HG03354 (cell line): ENCODE measurements around the gene PIM1.
"Not testable (repeated sequence)": the region's sequence is repeated elsewhere in the genome, so short reads cannot be mapped to it uniquely, and the experiment has no call there.

Experiments used
- ATAC-seq: cut with Tn5 transposase; IDR thresholded peaks from one replicate; pipeline ENCODE4 v1.9.1; 2021; ENCODE audit warnings: mild to moderate bottlenecking; ENCODE audit not compliant: unreplicated experiment, poor library complexity, severe bottlenecking

Gene PIM1

GRCh38 chr6:37168811-37169495 lies 999 bp upstream of the PIM1 start:
- no peak for ATAC-seq

GRCh38 chr6:37170273-37171200 lies 585 bp downstream of the PIM1 start:
- ATAC-seq, result peak; percentile 37

GRCh38 chr6:37171201-37171969 lies 1.4 kb downstream of the PIM1 start:
- ATAC-seq, result no peak

GRCh38 chr6:37171970-37172812 lies 2.2 kb downstream of the PIM1 start:
- no peak for ATAC-seq

- no peak for ATAC-seq
Observed at GRCh38 chr6:37172912-37173492, 3.0 kb downstream of the PIM1 start.

GRCh38 chr6:37173493-37174195 lies 3.7 kb downstream of the PIM1 start:
- ATAC-seq, result no peak

- ATAC-seq, result no peak
Observed at GRCh38 chr6:37174196-37174514, 4.2 kb downstream of the PIM1 start.

- no peak for ATAC-seq
Observed at GRCh38 chr6:37174515-37175331, 4.8 kb downstream of the PIM1 start.

- ATAC-seq, result peak; percentile 42
Observed at GRCh38 chr6:37175332-37176267, 5.6 kb downstream of the PIM1 start.

GRCh38 chr6:37176268-37177076 lies 6.5 kb downstream of the PIM1 start:
- no peak for ATAC-seq

- ATAC-seq, result no peak
Observed at GRCh38 chr6:37177077-37177934, 7.4 kb downstream of the PIM1 start.

GRCh38 chr6:37177935-37178517 lies 8.1 kb downstream of the PIM1 start:
- ATAC-seq, result no peak

GRCh38 chr6:37180075-37180474 lies 10.1 kb downstream of the PIM1 start:
- no peak for ATAC-seq

GRCh38 chr6:37180610-37181009 lies 10.7 kb downstream of the PIM1 start:
- ATAC-seq, result not testable (repeated sequence)
